K562 (cell line): ENCODE measurements around the gene DNAAF2. TPM values are rescaled to one million over a fixed set of nuclear protein-coding genes. Genes with fewer than 3 reads are reported as not detected.
"Not testable (repeated sequence)": the region's sequence is repeated elsewhere in the genome, so short reads cannot be mapped to it uniquely, and the experiment has no call there.

Experiments
- ATAC-seq: fragments of 200-7000 bp; cut with Tn5 transposase; 3 replicates; pipeline ENCODE4 v1.9.1; 2020; ENCODE audit warnings: moderate library complexity
- BruUV-seq: library from RNA; stranded (reverse); fragments of 400-500 nt; replicated peaks from 2 replicates; lab custom pipeline; 2021; lab: Mats Ljungman, UMichigan
- CTCF ChIA-PET: fragments of 300-600 bp; formaldehyde crosslinking; extraction: SDS; loops from one replicate; lab custom pipeline; 2021; ENCODE audit warnings: low intra/inter-chr PET ratio; lab: Yijun Ruan, JAX
- POLR2A ChIA-PET: fragments of 300-600, 350-650 bp; sonication (Branson Sonifier 250); formaldehyde crosslinking; extraction: SDS; loops from one replicate; lab custom pipeline; 2021; ENCODE audit warnings: antibody characterized with exemption, inconsistent platforms; lab: Yijun Ruan, JAX
- DNase-seq, 4 experiments: peaks; one replicate each; pipeline versions ENCODE4 v3.0.0 to v3.0.0-alpha.2; 2011 to 2018; ENCODE audit warnings: low spot score in 3 of 4, mixed read lengths in 3 of 4; ENCODE audit errors: extremely low read depth in 1 of 4
- FAIRE-seq: peaks from 2 replicates; lab custom pipeline; 2011; peaks lifted over from hg19 to GRCh38; lab: Jason Lieb, UNC
- H2AFZ ChIP-seq: 2 replicates; pipeline ENCODE4 v1.6.0; 2011; ENCODE audit warnings: low read depth, low read length, control low read depth, inconsistent platforms
- H3K27ac ChIP-seq: fragments of 200-600 bp; 3 replicates; pipeline ENCODE4 v1.8.0; 2011; ENCODE audit warnings: low read depth, mild to moderate bottlenecking, control low read depth, inconsistent platforms, low read length, moderate library complexity, mixed read lengths; ENCODE audit errors: extremely low read depth
- H3K27me3 ChIP-seq, 2 experiments: fragments of 300-600 bp in 1 of 2; 2 replicates in 1 of 2; 3 replicates in 1 of 2; pipeline versions ENCODE4 v1.6.0 to v1.8.0; 2011; ENCODE audit warnings: inconsistent platforms in 2 of 2, low read length in 2 of 2, mild to moderate bottlenecking in 1 of 2, mixed read lengths in 1 of 2, moderate library complexity in 1 of 2; ENCODE audit not compliant: control insufficient read depth in 2 of 2, insufficient read depth in 2 of 2
- H3K36me3 ChIP-seq: fragments of 300-600 bp; 3 replicates; pipeline ENCODE4 v1.8.0; 2011; ENCODE audit warnings: mild to moderate bottlenecking, low read length, inconsistent platforms; ENCODE audit not compliant: control insufficient read depth, insufficient read depth
- H3K4me1 ChIP-seq, 2 experiments: fragments of 200-600 bp in 1 of 2; replicated peaks in 1 of 2; 2 replicates in 1 of 2; 3 replicates in 1 of 2; pipeline versions ENCODE4 v1.5.1 to v1.8.0; 2011; ENCODE audit warnings: inconsistent platforms in 2 of 2, low read length in 2 of 2, mild to moderate bottlenecking in 1 of 2, mixed read lengths in 1 of 2, moderate library complexity in 1 of 2; ENCODE audit not compliant: control insufficient read depth in 2 of 2, insufficient read depth in 2 of 2
- H3K4me2 ChIP-seq: 2 replicates; pipeline ENCODE4 v1.6.1; 2011; ENCODE audit warnings: low read length, control low read depth, inconsistent platforms, mixed read lengths; ENCODE audit not compliant: insufficient read depth
- H3K4me3 ChIP-seq: fragments of 200-600 bp; sonication (generic), shearing (Covaris generic); 2 replicates; pipeline ENCODE4 v1.5.1; 2016; ENCODE audit warnings: control low read depth, inconsistent platforms
- H3K79me2 ChIP-seq: fragments of 200-600 bp; 3 replicates; pipeline ENCODE4 v1.8.0; 2011; ENCODE audit warnings: low read length, inconsistent platforms; ENCODE audit not compliant: control insufficient read depth, insufficient read depth
- H3K9ac ChIP-seq, 2 experiments: 2 replicates each; pipeline versions ENCODE4 v1.6.0 to v1.6.1; 2011; ENCODE audit warnings: low read depth in 2 of 2, low read length in 2 of 2, control low read depth in 1 of 2, inconsistent platforms in 1 of 2, mild to moderate bottlenecking in 1 of 2, mixed read lengths in 1 of 2; ENCODE audit not compliant: insufficient read depth in 1 of 2
- H3K9me1 ChIP-seq: one replicate; pipeline ENCODE4 v1.6.0; 2011; ENCODE audit warnings: inconsistent platforms, mild to moderate bottlenecking, low read length, moderate library complexity; ENCODE audit not compliant: control insufficient read depth, insufficient read depth
- H3K9me3 ChIP-seq: replicated peaks from 2 replicates; pipeline ENCODE4 v1.5.1; 2011; ENCODE audit warnings: low read depth, low read length, inconsistent platforms; ENCODE audit not compliant: control insufficient read depth, insufficient read depth
- H4K20me1 ChIP-seq: replicated peaks from 2 replicates; pipeline ENCODE4 v1.6.1; 2011; ENCODE audit warnings: low read length, inconsistent platforms, mixed read lengths; ENCODE audit not compliant: control insufficient read depth, insufficient read depth
- ADNP ChIP-seq: fragments of 200-800 bp; sonication (Bioruptor generic); IDR thresholded peaks from 2 replicates; pipeline ENCODE4 v1.6.1; 2016; ENCODE audit warnings: missing genetic modification characterization, missing compliant biosample characterization
- BCOR ChIP-seq: fragments of 450-650 bp; IDR thresholded peaks from 2 replicates; pipeline ENCODE4 v1.6.1; 2016
- KDM1A ChIP-seq, 2 experiments: fragments of 450-650 bp; IDR thresholded peaks; 2 replicates each; pipeline ENCODE4 v1.6.1; 2016; ENCODE audit warnings: mild to moderate bottlenecking in 2 of 2
- POLR2G ChIP-seq: fragments of 200-400 bp; formaldehyde crosslinking; IDR thresholded peaks from 2 replicates; pipeline ENCODE4 v1.6.1; 2017; ENCODE audit warnings: low read depth, mild to moderate bottlenecking, antibody characterized with exemption, low read length, moderate library complexity
- POLR3A ChIP-seq: IDR thresholded peaks from 2 replicates; pipeline ENCODE4 v1.6.1; 2011; ENCODE audit warnings: borderline replicate concordance, mild to moderate bottlenecking, moderate library complexity; ENCODE audit not compliant: insufficient read length, insufficient read depth; ENCODE audit errors: extremely low read depth
- RBFOX2 ChIP-seq: fragments of 200-400 bp; formaldehyde crosslinking; IDR thresholded peaks from 2 replicates; pipeline ENCODE4 v1.6.1; 2017; ENCODE audit warnings: low read depth, mild to moderate bottlenecking, low read length, moderate library complexity
- TBP ChIP-seq: optimal IDR thresholded peaks from 2 replicates; pipeline ENCODE3; 2011; ENCODE audit warnings: low read depth, low read length, improper control_type of control experiment
- whole genome bisulfite sequencing: fragments of 100-300 bp; shearing (Covaris generic); methylation state at CpG from one replicate; pipeline ENCODE4 v1.1.6; 2016; ENCODE audit warnings: low coverage, mixed read lengths; ENCODE audit not compliant: insufficient coverage; ENCODE audit errors: missing lambda C conversion rate; 5-methylcytosine and 5-hydroxymethylcytosine counted together
- in situ Hi-C: fragments of 300-500 bp; cut with MboI; formaldehyde crosslinking; loops from 4 replicates; pipeline ENCODE4 v1.15.0; 2018; ENCODE audit warnings: inconsistent platforms, mixed read lengths
- intact Hi-C: fragments of 100-400 bp; cut with micrococcal nuclease; formaldehyde crosslinking; loops from 2 replicates; pipeline ENCODE4 v1.14.2; 2022
- polyA plus RNA-seq, 8 experiments: library from polyadenylated mRNA; depleted of rRNA in 4 of 8; stranded (reverse) in 5 of 8; unstranded in 3 of 8; fragments of >200 nt; fragmentation: Nextera tagmentation in 2 of 8; fragmentation: Illumina TruSeq in 1 of 8; extraction: Ambion mirVana in 2 of 8; extraction: Trizol in 1 of 8; gene quantifications; 2 replicates each; pipeline versions ENCODE4 v1.2.1 to v1.2.3, GENCODE V29; 2011 to 2014; ENCODE audit warnings: inconsistent platforms in 1 of 8, missing spikeins in 1 of 8
- total RNA-seq, 7 experiments: library from RNA; depleted of rRNA in 6 of 7; stranded (reverse); fragments of >200 nt in 6 of 7; fragmentation: Illumina TruSeq in 2 of 7; extraction: Trizol in 2 of 7; gene quantifications; 2 replicates each; pipeline versions ENCODE4 v1.2.1 to v1.2.3, GENCODE V29; 2011 to 2021; ENCODE audit warnings: low replicate concordance in 1 of 7
- TF ChIP-seq, protein P1 (sequence below): IDR thresholded peaks from 3 replicates; pipeline ENCODE4 v1.6.1; 2011; ENCODE audit warnings: borderline replicate concordance, mild to moderate bottlenecking, moderate library complexity; ENCODE audit not compliant: insufficient read length; ENCODE audit errors: extremely low read depth

DNAAF2 gene
- total and polyA plus RNA-seq, 9 of the 15 experiments (the other 6 are each of a cell fraction or from before 2014, with no cell fraction given), result 2.4 to 14.6 (median 11.1) TPM

DNA sequence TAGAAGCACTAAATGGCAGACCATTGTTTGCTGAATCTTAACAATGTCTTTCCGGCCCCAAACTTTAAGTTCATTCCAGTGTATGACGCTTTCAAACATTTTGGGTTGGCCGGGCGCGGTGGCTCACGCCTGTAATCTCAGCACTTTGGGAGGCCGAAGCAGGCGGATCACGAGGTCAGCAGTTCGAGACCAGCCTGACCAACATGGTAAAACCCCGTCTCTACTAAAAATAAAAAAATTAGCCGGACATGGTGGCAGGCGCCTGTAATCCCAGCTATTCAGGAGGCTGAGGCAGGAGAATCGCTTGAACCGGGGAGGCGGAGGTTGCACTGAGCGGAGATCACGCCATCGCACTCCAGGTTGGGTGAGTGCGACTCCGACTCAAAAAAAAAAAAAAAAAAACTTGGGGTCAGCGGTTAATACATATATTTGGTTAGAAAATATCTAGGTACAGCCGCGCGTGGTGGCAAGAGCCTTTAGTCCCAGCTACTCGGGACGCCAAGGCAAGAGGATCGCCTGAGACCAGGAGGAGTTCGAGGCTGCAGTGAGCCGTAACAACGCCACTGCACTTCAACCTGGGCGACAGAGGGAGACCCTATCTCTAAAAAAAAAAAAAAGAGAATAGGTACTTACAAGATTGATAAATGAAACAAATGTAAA is 49.9 kb downstream of the DNAAF2 start:
- FAIRE-seq, in situ Hi-C loops: not testable (repeated sequence)
- H3K79me2 ChIP-seq, result peaks cover 56% of the 10 kb centered on the region

More for the DNA sequence above, 49.9 kb downstream of the DNAAF2 start:
- Histone ChIP-seq H3K4me3 (peak overlapping the region; percentile 82), H3K27ac (peak overlapping the region; percentile 92), H3K4me1 (peaks cover 12% of the 10 kb centered on the region in 2 experiments; a peak in 4 of 5 replicates), H3K9ac (peak overlapping the region; percentile 97 to 99), H3K36me3 (peaks cover 44% of the 10 kb centered on the region), H3K4me2 (peak overlapping the region; percentile 94), H4K20me1 (peaks cover 30% of the 10 kb centered on the region)
- peak in 1 of 4 experiments; percentile 34 for DNase-seq
- WGBS, result 0% methylated on average over 27 of the region's 32 CpGs
- H2AFZ ChIP-seq, H3K9me1 ChIP-seq, BruUV-seq, H3K9me3 ChIP-seq, H3K27me3 ChIP-seq, CTCF ChIA-PET: not testable (repeated sequence)
- POLR2A ChIA-PET, result interaction anchor here (0.5 to 3.0 kb wide), 10 partner anchors 10 to 283 kb away, joined by 3 to 14 read pairs (median 3); partner anchors contain the start of genes LRR1, POLE2 and RPL36AL
- ATAC-seq, result peak; percentile 14; the same call in 1 of the 3 replicates
- TF ChIP-seq POLR3A (peak; percentile 27), RBFOX2 (peak; percentile 21; the same call in 1 of the 2 replicates), ADNP (tag) (peak; percentile 66; the same call in 1 of the 2 replicates), TBP (peak; percentile 45), BCOR (0 out of 2 replicates have a peak, but pooled peaks have one; percentile 12), KDM1A (IDR thresholded peaks at IDR 0.05) (0 out of 4 replicates have a peak, but pooled peaks of 1 of the 2 experiments have one; percentile 18), POLR2G (peak; percentile 24; the same call in 1 of the 2 replicates)
- TF ChIP-seq, protein P1, sequence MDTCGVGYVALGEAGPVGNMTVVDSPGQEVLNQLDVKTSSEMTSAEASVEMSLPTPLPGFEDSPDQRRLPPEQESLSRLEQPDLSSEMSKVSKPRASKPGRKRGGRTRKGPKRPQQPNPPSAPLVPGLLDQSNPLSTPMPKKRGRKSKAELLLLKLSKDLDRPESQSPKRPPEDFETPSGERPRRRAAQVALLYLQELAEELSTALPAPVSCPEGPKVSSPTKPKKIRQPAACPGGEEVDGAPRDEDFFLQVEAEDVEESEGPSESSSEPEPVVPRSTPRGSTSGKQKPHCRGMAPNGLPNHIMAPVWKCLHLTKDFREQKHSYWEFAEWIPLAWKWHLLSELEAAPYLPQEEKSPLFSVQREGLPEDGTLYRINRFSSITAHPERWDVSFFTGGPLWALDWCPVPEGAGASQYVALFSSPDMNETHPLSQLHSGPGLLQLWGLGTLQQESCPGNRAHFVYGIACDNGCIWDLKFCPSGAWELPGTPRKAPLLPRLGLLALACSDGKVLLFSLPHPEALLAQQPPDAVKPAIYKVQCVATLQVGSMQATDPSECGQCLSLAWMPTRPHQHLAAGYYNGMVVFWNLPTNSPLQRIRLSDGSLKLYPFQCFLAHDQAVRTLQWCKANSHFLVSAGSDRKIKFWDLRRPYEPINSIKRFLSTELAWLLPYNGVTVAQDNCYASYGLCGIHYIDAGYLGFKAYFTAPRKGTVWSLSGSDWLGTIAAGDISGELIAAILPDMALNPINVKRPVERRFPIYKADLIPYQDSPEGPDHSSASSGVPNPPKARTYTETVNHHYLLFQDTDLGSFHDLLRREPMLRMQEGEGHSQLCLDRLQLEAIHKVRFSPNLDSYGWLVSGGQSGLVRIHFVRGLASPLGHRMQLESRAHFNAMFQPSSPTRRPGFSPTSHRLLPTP, result peak; percentile 24
- intact Hi-C loops, result loop anchor here (5.0 kb wide), 2 partner anchors 37 to 267 kb away; partner anchors contain the start of genes MGAT2, NEMF and RPL36AL
